GM21515 (cell line): Measurements from ENCODE around the gene ARRDC2.
"Not testable (repeated sequence)": the region's sequence is repeated elsewhere in the genome, so short reads cannot be mapped to it uniquely, and the experiment has no call there.

Source experiments
- ATAC-seq: cut with Tn5 transposase; IDR thresholded peaks from one replicate; pipeline ENCODE4 v1.9.1; 2021; ENCODE audit not compliant: unreplicated experiment

Gene ARRDC2

DNA sequence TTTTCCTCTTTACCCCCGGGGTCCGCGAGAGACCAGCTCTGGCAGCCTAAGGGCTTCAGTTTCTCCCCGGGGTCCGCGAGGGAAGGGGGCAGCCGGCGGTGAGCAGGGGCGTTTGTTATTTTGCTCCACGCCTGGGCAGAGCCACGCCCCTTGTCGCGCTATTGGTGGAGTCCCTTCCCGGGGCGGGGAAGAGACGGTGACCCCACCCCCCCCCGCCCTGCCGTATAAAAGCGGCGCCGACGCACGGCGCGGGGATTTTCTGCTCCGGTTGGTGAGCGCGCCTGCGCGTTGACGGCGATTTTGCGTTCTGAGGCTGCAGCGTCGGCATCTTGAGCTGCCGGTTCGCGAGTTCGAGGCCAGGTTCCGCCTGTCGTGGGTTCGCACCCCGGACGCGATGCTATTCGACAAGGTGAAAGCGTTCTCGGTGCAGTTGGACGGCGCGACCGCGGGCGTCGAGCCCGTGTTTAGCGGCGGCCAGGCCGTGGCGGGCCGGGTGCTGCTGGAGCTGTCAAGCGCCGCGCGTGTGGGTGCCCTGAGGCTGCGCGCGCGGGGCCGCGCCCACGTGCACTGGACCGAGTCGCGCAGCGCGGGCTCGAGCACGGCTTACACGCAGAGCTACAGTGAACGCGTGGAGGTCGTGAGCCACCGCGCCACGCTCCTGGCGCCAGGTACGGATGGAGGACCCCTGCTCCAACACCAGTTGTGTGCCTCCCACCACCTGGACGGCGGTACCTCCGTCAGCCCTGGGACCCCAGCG is at the start of gene ARRDC2:
ARRDC2 (plus strand) TSS at position 254 of the 757 bp plus-strand sequence; CDS start at position 395, 141 bp downstream.
- peak; percentile 40 for ATAC-seq

DNA sequence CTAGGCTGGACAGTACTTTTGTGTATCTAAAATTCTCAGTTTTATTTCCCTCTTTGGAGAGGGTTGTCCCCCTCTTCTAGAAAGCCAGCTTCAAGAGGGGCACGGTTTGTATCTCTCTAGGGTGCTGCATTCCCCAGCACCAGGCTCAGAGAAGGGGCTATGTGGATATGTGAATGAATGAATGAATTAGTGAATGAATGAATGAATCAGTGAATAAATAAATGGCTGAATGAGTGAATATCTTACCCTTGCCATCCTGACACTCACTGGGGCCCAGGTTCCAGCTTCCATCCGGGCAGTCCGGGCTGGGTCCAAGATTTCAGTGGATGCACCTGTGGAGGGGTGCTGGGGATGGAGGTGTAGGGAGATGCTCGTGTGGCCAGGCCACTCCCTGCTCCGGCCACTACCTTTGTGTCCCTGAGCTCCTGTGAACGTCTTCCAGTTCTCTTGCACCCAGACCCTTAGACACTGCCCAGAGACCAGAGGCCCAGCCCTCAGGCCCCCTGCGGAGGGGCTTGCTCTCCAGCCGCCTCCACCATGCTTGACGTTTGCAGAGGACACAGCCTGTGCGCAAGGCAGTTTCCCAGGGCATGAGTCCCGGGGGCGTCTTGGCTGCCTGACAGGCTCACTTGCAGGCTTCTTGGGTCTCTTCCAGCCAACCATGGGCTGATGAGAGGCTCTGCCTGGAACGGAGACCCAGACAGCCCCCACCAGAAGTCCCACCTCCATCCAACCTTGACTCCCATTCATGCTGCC is 43.9 kb upstream of the ARRDC2 start:
- no peak for ATAC-seq

- no peak for ATAC-seq
Observed at GRCh38 chr19:17965370-17966128, 42.4 kb upstream of the ARRDC2 start.

DNA sequence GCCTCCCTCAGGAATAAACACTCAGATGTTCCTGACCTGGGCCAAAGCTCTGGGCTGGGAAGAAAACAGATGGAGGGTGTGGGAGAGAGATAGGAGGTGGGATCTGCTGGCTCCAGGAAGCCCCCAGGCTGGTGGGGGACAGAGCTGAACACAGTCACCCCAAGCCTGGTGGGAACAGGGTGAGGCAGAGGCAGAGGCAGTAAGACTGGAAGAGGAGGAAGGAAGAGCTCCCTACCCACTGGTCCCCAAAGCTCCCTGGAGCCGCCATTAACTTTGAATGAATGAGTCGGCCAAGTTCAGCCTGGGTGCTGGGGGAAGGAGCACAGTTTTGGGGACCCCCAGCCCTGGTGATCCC is 41.9 kb upstream of the ARRDC2 start:
- no peak for ATAC-seq

DNA sequence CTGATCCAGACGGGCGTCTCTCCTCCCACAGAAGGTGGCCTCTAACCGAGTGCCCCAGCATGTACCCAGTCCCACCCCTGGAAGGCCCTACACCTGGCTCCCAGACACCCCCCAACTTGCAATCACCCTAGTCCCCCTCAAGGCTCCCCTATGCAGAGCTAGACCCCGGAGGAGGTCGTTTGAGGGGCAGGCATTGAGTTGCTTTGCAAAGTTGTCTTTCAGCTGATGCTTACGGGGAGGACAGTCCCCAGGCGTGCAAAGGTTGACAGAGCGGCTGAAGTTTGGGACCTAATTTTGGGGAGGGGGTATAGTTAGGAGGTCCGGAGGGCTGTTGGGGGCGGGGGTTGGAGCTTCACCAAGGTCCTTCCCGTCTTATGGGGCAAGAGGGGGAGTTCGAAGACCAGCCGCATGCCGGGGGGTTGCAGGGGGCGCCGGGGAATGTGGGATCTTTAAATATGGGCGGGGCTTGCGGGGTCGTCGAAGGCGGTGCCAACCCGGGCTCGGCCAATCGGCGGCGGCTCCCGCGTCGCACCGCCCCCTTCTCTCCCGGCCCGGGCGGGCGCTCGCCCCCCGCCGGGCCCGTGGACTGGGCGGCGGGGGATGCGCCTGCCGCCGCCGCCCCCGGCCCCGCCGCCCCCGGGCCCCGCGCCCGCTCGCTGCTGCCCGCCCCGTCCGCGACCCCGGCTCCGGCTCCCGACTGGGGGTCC is 41.3 kb upstream of the ARRDC2 start, which contains the start of gene KCNN1:
KCNN1 (plus strand) TSS at position 558 of the 707 bp plus-strand sequence. CDS start 6,782 bp downstream, outside the sequence.
- no peak for ATAC-seq

DNA sequence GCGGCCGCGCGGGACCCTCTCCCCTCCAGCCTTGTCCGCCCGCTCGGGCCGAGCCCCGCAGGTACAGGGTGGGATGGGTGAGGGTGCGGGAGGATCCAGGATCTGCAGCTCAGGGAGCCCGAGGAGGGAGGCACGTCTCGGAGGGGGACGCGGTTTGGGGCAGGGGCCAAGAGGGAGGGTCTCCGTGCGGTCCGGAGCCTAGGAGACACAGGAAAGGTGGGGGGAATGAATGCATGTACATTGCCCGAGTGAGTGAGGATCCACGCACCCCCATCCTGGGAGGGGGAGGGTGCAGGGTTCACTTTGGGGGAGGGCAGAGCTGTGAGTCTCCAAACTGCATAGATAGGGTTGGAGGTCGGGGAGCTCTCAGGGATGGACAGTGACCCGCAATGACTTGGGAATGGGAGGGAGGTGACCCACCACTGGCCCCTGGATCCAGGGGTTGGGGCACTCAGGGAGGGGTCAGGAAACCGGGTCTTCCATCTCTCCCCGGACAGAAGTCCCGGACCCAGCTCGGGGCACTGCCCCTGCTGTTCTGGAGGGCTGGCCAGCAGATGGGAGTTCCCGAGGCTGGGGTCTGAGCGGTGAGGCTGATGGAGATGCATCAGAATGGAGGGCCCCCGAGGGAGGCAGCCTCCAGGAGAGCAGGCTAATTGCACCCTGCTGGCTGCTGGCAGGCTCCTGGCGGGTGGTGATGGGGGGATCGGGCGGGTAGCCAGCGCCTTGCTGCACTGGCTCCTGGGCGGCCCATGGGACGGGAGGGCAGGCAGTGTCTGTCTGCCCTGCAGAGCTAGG is 40.5 kb upstream of the ARRDC2 start:
- ATAC-seq, result no peak

DNA sequence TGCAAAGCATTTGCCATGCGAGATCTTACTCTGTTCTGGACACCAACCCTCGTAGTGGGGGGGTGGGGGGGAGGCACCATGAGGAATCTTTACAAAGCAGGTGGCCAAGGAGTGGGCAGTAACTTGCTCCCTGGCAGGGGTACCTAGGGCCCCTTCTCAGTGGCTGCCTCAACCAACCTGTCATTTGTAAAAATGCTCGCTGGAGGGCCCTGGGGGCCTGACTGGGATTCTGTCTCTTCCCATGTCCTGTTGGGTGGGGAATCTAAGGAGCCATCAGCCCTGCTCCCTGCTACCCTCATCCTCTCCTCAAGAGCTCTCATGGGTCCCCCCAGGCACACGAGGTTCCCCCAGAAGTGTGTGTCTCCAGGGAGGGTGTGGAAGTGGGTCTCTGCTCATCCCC is 39.6 kb upstream of the ARRDC2 start:
- ATAC-seq, result no peak

GRCh38 chr19:17969096-17969792 is 38.7 kb upstream of the ARRDC2 start:
- no peak for ATAC-seq

- ATAC-seq, result no peak
Observed at GRCh38 chr19:17972230-17972629, 35.7 kb upstream of the ARRDC2 start.

- ATAC-seq, result no peak
Observed at GRCh38 chr19:17973759-17974158, 34.2 kb upstream of the ARRDC2 start.

GRCh38 chr19:17974551-17974950 is 33.4 kb upstream of the ARRDC2 start:
- ATAC-seq, result no peak

DNA sequence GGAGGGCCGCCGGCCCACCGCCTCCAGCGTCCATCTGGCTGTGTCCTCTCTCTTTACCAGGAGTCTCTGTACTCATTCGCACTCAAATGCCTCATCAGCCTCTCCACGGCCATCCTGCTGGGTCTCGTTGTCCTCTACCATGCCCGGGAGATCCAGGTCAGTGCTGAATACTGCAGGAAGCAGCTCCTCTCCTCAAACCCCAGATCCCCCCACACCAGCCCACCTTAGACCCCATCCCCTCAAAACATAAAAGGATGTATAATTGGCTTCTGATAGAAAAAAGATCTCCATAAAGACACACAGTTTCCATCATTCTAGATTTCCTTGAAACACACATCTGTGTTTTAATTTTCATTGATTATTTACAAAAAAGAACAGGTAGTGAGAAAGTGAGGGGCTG is 32.9 kb upstream of the ARRDC2 start:
- no peak for ATAC-seq

DNA sequence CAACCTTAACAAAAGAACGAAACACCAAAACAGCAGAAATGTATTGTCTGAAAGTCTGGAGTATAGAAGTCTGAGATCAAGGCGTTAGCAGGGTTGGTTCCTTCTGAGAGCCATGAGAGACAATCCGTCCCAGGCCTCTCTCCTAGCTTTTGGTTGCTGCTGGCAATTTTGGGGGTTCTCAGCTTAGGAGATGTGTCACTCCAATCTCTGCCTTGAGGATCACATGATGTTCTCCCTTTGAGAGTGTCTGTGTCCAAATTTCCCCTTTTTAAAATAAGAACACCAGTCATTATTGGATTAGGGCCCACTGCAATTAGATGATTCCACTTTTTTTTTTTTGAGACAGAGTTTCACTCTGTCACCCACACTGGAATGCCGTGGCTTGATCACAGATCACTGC is 30.9 kb upstream of the ARRDC2 start:
- ATAC-seq, result no peak

GRCh38 chr19:17977488-17977887 is 30.5 kb upstream of the ARRDC2 start:
- ATAC-seq, result no peak

GRCh38 chr19:17981611-17982010 is 26.4 kb upstream of the ARRDC2 start:
- ATAC-seq, result no peak

GRCh38 chr19:17982430-17982829 is 25.5 kb upstream of the ARRDC2 start:
- no peak for ATAC-seq

- no peak for ATAC-seq
Observed at GRCh38 chr19:17985037-17985818, 22.7 kb upstream of the ARRDC2 start.

GRCh38 chr19:17986569-17986968 is 21.4 kb upstream of the ARRDC2 start:
- ATAC-seq, result not testable (repeated sequence)

- no peak for ATAC-seq
Observed at GRCh38 chr19:17988161-17988560, 19.8 kb upstream of the ARRDC2 start.
